K562 (cell line): Measurements from ENCODE around the gene USP7. TPM values are rescaled to one million over a fixed set of nuclear protein-coding genes. Genes with fewer than 3 reads are reported as not detected.

ENCODE experiments used
- ATAC-seq: fragments of 200-7000 bp; cut with Tn5 transposase; 3 replicates; pipeline ENCODE4 v1.9.1; 2020; ENCODE audit warnings: moderate library complexity
- BruUV-seq: library from RNA; stranded (reverse); fragments of 400-500 nt; replicated peaks from 2 replicates; lab custom pipeline; 2021; lab: Mats Ljungman, UMichigan
- CTCF ChIA-PET: fragments of 300-600 bp; formaldehyde crosslinking; extraction: SDS; loops from one replicate; lab custom pipeline; 2021; ENCODE audit warnings: low intra/inter-chr PET ratio; lab: Yijun Ruan, JAX
- POLR2A ChIA-PET: fragments of 300-600, 350-650 bp; sonication (Branson Sonifier 250); formaldehyde crosslinking; extraction: SDS; loops from one replicate; lab custom pipeline; 2021; ENCODE audit warnings: antibody characterized with exemption, inconsistent platforms; lab: Yijun Ruan, JAX
- DNase-seq, 4 experiments: peaks; one replicate each; pipeline versions ENCODE4 v3.0.0 to v3.0.0-alpha.2; 2011 to 2018; ENCODE audit warnings: low spot score in 3 of 4, mixed read lengths in 3 of 4; ENCODE audit errors: extremely low read depth in 1 of 4
- FAIRE-seq: peaks from 2 replicates; lab custom pipeline; 2011; peaks lifted over from hg19 to GRCh38; lab: Jason Lieb, UNC
- H2AFZ ChIP-seq: 2 replicates; pipeline ENCODE4 v1.6.0; 2011; ENCODE audit warnings: low read depth, low read length, control low read depth, inconsistent platforms
- H3K27ac ChIP-seq: fragments of 200-600 bp; 3 replicates; pipeline ENCODE4 v1.8.0; 2011; ENCODE audit warnings: low read depth, mild to moderate bottlenecking, control low read depth, inconsistent platforms, low read length, moderate library complexity, mixed read lengths; ENCODE audit errors: extremely low read depth
- H3K27me3 ChIP-seq, 2 experiments: fragments of 300-600 bp in 1 of 2; 2 replicates in 1 of 2; 3 replicates in 1 of 2; pipeline versions ENCODE4 v1.6.0 to v1.8.0; 2011; ENCODE audit warnings: inconsistent platforms in 2 of 2, low read length in 2 of 2, mild to moderate bottlenecking in 1 of 2, mixed read lengths in 1 of 2, moderate library complexity in 1 of 2; ENCODE audit not compliant: control insufficient read depth in 2 of 2, insufficient read depth in 2 of 2
- H3K36me3 ChIP-seq: fragments of 300-600 bp; 3 replicates; pipeline ENCODE4 v1.8.0; 2011; ENCODE audit warnings: mild to moderate bottlenecking, low read length, inconsistent platforms; ENCODE audit not compliant: control insufficient read depth, insufficient read depth
- H3K4me1 ChIP-seq, 2 experiments: fragments of 200-600 bp in 1 of 2; replicated peaks in 1 of 2; 2 replicates in 1 of 2; 3 replicates in 1 of 2; pipeline versions ENCODE4 v1.5.1 to v1.8.0; 2011; ENCODE audit warnings: inconsistent platforms in 2 of 2, low read length in 2 of 2, mild to moderate bottlenecking in 1 of 2, mixed read lengths in 1 of 2, moderate library complexity in 1 of 2; ENCODE audit not compliant: control insufficient read depth in 2 of 2, insufficient read depth in 2 of 2
- H3K4me2 ChIP-seq: 2 replicates; pipeline ENCODE4 v1.6.1; 2011; ENCODE audit warnings: low read length, control low read depth, inconsistent platforms, mixed read lengths; ENCODE audit not compliant: insufficient read depth
- H3K4me3 ChIP-seq: fragments of 200-600 bp; sonication (generic), shearing (Covaris generic); 2 replicates; pipeline ENCODE4 v1.5.1; 2016; ENCODE audit warnings: control low read depth, inconsistent platforms
- H3K79me2 ChIP-seq: fragments of 200-600 bp; 3 replicates; pipeline ENCODE4 v1.8.0; 2011; ENCODE audit warnings: low read length, inconsistent platforms; ENCODE audit not compliant: control insufficient read depth, insufficient read depth
- H3K9ac ChIP-seq, 2 experiments: 2 replicates each; pipeline versions ENCODE4 v1.6.0 to v1.6.1; 2011; ENCODE audit warnings: low read depth in 2 of 2, low read length in 2 of 2, control low read depth in 1 of 2, inconsistent platforms in 1 of 2, mild to moderate bottlenecking in 1 of 2, mixed read lengths in 1 of 2; ENCODE audit not compliant: insufficient read depth in 1 of 2
- H3K9me1 ChIP-seq: one replicate; pipeline ENCODE4 v1.6.0; 2011; ENCODE audit warnings: inconsistent platforms, mild to moderate bottlenecking, low read length, moderate library complexity; ENCODE audit not compliant: control insufficient read depth, insufficient read depth
- H3K9me3 ChIP-seq: replicated peaks from 2 replicates; pipeline ENCODE4 v1.5.1; 2011; ENCODE audit warnings: low read depth, low read length, inconsistent platforms; ENCODE audit not compliant: control insufficient read depth, insufficient read depth
- H4K20me1 ChIP-seq: replicated peaks from 2 replicates; pipeline ENCODE4 v1.6.1; 2011; ENCODE audit warnings: low read length, inconsistent platforms, mixed read lengths; ENCODE audit not compliant: control insufficient read depth, insufficient read depth
- BCL6 ChIP-seq: fragments of 250-450 bp; sonication (Bioruptor Pico); IDR thresholded peaks from 2 replicates; pipeline ENCODE4 v1.4.0; 2020
- COPS2 ChIP-seq: fragments of 450-650 bp; conservative IDR thresholded peaks from 2 replicates; pipeline ENCODE4 v1.6.1; 2016; ENCODE audit warnings: mild to moderate bottlenecking, moderate library complexity
- FOXJ3 ChIP-seq: sonication (generic); formaldehyde crosslinking; IDR thresholded peaks from 2 replicates; pipeline ENCODE4 v1.4.0; 2020; ENCODE audit warnings: mild to moderate bottlenecking, missing genetic modification reagents
- GABPB2 ChIP-seq: fragments of 250-450 bp; sonication (Bioruptor Pico); conservative IDR thresholded peaks from 2 replicates; pipeline ENCODE4 v1.5.1; 2021; ENCODE audit warnings: mild to moderate bottlenecking
- HDGF ChIP-seq: fragments of 450-650 bp; IDR thresholded peaks from 2 replicates; pipeline ENCODE4 v1.6.1; 2016
- MAFG ChIP-seq: fragments of 450-650 bp; conservative IDR thresholded peaks from 2 replicates; pipeline ENCODE4 v1.6.1; 2016; ENCODE audit warnings: missing genetic modification characterization, missing compliant biosample characterization
- MEF2D ChIP-seq: conservative IDR thresholded peaks from 2 replicates; pipeline ENCODE4 v1.6.1; 2016; ENCODE audit warnings: low read depth, missing genetic modification characterization, missing compliant biosample characterization
- SLC30A9 ChIP-seq: fragments of 250-450 bp; sonication (Bioruptor Pico); IDR thresholded peaks from 2 replicates; pipeline ENCODE4 v1.8.0; 2022; ENCODE audit warnings: mild to moderate bottlenecking, moderate library complexity
- SMARCB1 ChIP-seq: IDR thresholded peaks from 2 replicates; pipeline ENCODE4 v1.6.1; 2011; ENCODE audit warnings: improper control_type of control experiment, low read depth; ENCODE audit not compliant: insufficient read length
- STAT5A ChIP-seq: IDR thresholded peaks from 2 replicates; pipeline ENCODE4 v1.6.1; 2012; ENCODE audit warnings: low read length, inconsistent platforms, borderline replicate concordance
- TRIM24 ChIP-seq, 2 experiments: fragments of 450-650 bp; IDR thresholded peaks; 2 replicates each; pipeline ENCODE4 v1.6.1; 2016
- TRIM28 ChIP-seq: fragments of 450-650 bp; IDR thresholded peaks from 2 replicates; pipeline ENCODE4 v1.6.1; 2017
- ZNF311 ChIP-seq: fragments of 250-450 bp; sonication (Bioruptor Pico); IDR thresholded peaks from 2 replicates; pipeline ENCODE4 v1.4.0; 2020; ENCODE audit warnings: mild to moderate bottlenecking, moderate library complexity
- ZNF57 ChIP-seq: fragments of 450-650 bp; formaldehyde crosslinking; IDR thresholded peaks from 2 replicates; pipeline ENCODE4 v1.4.0; 2020; ENCODE audit warnings: mild to moderate bottlenecking, moderate library complexity
- ZNF76 ChIP-seq: fragments of 250-450 bp; sonication (Bioruptor Pico); IDR thresholded peaks from 2 replicates; pipeline ENCODE4 v1.4.0; 2020; ENCODE audit warnings: mild to moderate bottlenecking, moderate library complexity, borderline replicate concordance
- WGBS: fragments of 100-300 bp; shearing (Covaris generic); methylation state at CpG from one replicate; pipeline ENCODE4 v1.1.6; 2016; ENCODE audit warnings: low coverage, mixed read lengths; ENCODE audit not compliant: insufficient coverage; ENCODE audit errors: missing lambda C conversion rate; 5-methylcytosine and 5-hydroxymethylcytosine counted together
- in situ Hi-C: fragments of 300-500 bp; cut with MboI; formaldehyde crosslinking; loops from 4 replicates; pipeline ENCODE4 v1.15.0; 2018; ENCODE audit warnings: inconsistent platforms, mixed read lengths
- intact Hi-C: fragments of 100-400 bp; cut with micrococcal nuclease; formaldehyde crosslinking; loops from 2 replicates; pipeline ENCODE4 v1.14.2; 2022
- polyA plus RNA-seq, 8 experiments: library from polyadenylated mRNA; depleted of rRNA in 4 of 8; stranded (reverse) in 5 of 8; unstranded in 3 of 8; fragments of >200 nt; fragmentation: Nextera tagmentation in 2 of 8; fragmentation: Illumina TruSeq in 1 of 8; extraction: Ambion mirVana in 2 of 8; extraction: Trizol in 1 of 8; gene quantifications; 2 replicates each; pipeline versions ENCODE4 v1.2.1 to v1.2.3, GENCODE V29; 2011 to 2014; ENCODE audit warnings: inconsistent platforms in 1 of 8, missing spikeins in 1 of 8
- total RNA-seq, 7 experiments: library from RNA; depleted of rRNA in 6 of 7; stranded (reverse); fragments of >200 nt in 6 of 7; fragmentation: Illumina TruSeq in 2 of 7; extraction: Trizol in 2 of 7; gene quantifications; 2 replicates each; pipeline versions ENCODE4 v1.2.1 to v1.2.3, GENCODE V29; 2011 to 2021; ENCODE audit warnings: low replicate concordance in 1 of 7
- TF ChIP-seq, protein P1 (sequence below): fragments of 450-650 bp; IDR thresholded peaks from 2 replicates; pipeline ENCODE4 v1.6.1; 2016
- TF ChIP-seq, protein P2 (sequence below): fragments of 250-450 bp; sonication (Bioruptor Pico); IDR thresholded peaks from 2 replicates; pipeline ENCODE4 v1.8.0; 2022; ENCODE audit warnings: moderate library complexity, mild to moderate bottlenecking, inconsistent platforms
- TF ChIP-seq, protein P3 (sequence below), 2 experiments: fragments of 450-650 bp in 1 of 2; sonication (generic) in 1 of 2; formaldehyde crosslinking; conservative IDR thresholded peaks; 2 replicates each; pipeline versions ENCODE4 v1.4.0 to v1.8.1; 2020 to 2022; ENCODE audit warnings: mild to moderate bottlenecking in 1 of 2, missing genetic modification reagents in 1 of 2
- TF ChIP-seq, protein P4 (sequence below): fragments of 450-650 bp; IDR thresholded peaks from 2 replicates; pipeline ENCODE4 v1.6.1; 2017; ENCODE audit warnings: mild to moderate bottlenecking, moderate library complexity

USP7 gene
- total and polyA plus RNA-seq, 9 of the 15 experiments (the other 6 are each of a cell fraction or from before 2014, with no cell fraction given) = 17.1 to 145 (median 57.9) TPM

DNA sequence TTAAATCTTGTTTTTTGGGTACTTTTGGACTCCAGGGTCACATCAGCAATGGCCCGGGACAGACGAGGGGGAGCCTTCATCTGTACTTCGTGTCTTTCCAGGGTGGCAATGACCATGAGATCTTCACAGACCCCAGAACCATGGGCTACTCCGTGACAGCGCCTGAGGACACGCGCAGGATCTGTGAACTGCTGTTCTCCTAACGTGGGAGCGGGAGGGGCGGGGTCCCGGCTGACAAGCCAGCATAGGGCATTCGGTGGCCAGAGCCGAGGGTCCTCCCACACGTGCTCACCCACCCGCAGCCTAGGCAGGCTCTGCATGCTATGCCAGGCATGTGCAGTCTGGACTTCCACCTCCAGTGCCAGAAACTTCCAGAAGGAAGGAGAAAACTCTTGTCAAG lies 116.1 kb downstream of the USP7 start:
- TF ChIP-seq ZNF311 (CRISPR knock-in tag) = no peak
- TF ChIP-seq, protein P1, sequence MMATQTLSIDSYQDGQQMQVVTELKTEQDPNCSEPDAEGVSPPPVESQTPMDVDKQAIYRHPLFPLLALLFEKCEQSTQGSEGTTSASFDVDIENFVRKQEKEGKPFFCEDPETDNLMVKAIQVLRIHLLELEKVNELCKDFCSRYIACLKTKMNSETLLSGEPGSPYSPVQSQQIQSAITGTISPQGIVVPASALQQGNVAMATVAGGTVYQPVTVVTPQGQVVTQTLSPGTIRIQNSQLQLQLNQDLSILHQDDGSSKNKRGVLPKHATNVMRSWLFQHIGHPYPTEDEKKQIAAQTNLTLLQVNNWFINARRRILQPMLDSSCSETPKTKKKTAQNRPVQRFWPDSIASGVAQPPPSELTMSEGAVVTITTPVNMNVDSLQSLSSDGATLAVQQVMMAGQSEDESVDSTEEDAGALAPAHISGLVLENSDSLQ = no peak
- TF ChIP-seq SLC30A9 = no peak
- TF ChIP-seq HDGF = no peak
- no peak for TF ChIP-seq STAT5A
- TF ChIP-seq ZNF57 (CRISPR knock-in tag) = no peak
- TF ChIP-seq, protein P2, sequence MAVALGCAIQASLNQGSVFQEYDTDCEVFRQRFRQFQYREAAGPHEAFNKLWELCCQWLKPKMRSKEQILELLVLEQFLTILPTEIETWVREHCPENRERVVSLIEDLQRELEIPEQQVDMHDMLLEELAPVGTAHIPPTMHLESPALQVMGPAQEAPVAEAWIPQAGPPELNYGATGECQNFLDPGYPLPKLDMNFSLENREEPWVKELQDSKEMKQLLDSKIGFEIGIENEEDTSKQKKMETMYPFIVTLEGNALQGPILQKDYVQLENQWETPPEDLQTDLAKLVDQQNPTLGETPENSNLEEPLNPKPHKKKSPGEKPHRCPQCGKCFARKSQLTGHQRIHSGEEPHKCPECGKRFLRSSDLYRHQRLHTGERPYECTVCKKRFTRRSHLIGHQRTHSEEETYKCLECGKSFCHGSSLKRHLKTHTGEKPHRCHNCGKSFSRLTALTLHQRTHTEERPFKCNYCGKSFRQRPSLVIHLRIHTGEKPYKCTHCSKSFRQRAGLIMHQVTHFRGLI = no peak
- no peak for TF ChIP-seq MAFG
- no peak for TF ChIP-seq BCL6 (CRISPR knock-in tag)
- no peak for TF ChIP-seq TRIM28
- TF ChIP-seq MEF2D = no peak
- no peak for TF ChIP-seq FOXJ3 (CRISPR knock-in tag)
- TF ChIP-seq SMARCB1 = no peak
- no peak for TF ChIP-seq GABPB2 (CRISPR knock-in tag)
- TF ChIP-seq, protein P3, sequence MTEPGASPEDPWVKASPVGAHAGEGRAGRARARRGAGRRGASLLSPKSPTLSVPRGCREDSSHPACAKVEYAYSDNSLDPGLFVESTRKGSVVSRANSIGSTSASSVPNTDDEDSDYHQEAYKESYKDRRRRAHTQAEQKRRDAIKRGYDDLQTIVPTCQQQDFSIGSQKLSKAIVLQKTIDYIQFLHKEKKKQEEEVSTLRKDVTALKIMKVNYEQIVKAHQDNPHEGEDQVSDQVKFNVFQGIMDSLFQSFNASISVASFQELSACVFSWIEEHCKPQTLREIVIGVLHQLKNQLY (CRISPR knock-in tag; conservative IDR thresholded peaks at IDR 0.05) = no peak
- TF ChIP-seq TRIM24 (IDR thresholded peaks at IDR 0.05) = no peak
- TF ChIP-seq COPS2 = no peak
- TF ChIP-seq, protein P4, sequence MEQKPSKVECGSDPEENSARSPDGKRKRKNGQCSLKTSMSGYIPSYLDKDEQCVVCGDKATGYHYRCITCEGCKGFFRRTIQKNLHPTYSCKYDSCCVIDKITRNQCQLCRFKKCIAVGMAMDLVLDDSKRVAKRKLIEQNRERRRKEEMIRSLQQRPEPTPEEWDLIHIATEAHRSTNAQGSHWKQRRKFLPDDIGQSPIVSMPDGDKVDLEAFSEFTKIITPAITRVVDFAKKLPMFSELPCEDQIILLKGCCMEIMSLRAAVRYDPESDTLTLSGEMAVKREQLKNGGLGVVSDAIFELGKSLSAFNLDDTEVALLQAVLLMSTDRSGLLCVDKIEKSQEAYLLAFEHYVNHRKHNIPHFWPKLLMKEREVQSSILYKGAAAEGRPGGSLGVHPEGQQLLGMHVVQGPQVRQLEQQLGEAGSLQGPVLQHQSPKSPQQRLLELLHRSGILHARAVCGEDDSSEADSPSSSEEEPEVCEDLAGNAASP = no peak
- TF ChIP-seq ZNF76 (CRISPR knock-in tag) = no peak
- H3K27ac ChIP-seq = no peak overlapping the region
- H3K27me3 ChIP-seq = no peaks in the 10 kb centered on the region
- no TSS peak for BruUV-seq
- WGBS = 90% methylated on average over 14 of the region's 15 CpGs
- H3K4me3 ChIP-seq = no peak overlapping the region
- H4K20me1 ChIP-seq = no peaks in the 10 kb centered on the region
- FAIRE-seq (no peak), ATAC-seq (no peak), DNase-seq (no peak)
- H3K36me3 ChIP-seq = peaks cover 66% of the 10 kb centered on the region; the same call in 2 of the 3 replicates
- ChIA-PET POLR2A (no interaction called here), CTCF (no interaction called here)
- H3K9me1 ChIP-seq = no peaks in the 10 kb centered on the region
- intact Hi-C loops = no loop called here
- in situ Hi-C loops = no loop called here
- H3K4me2 ChIP-seq = no peak overlapping the region
- H3K9ac ChIP-seq = no peak overlapping the region; a peak in 1 of 4 replicates
- H3K79me2 ChIP-seq = peaks cover 2% of the 10 kb centered on the region; the same call in 1 of the 3 replicates
- no peaks in the 10 kb centered on the region for H3K9me3 ChIP-seq
- peaks cover 0 to 4% of the 10 kb centered on the region in 2 experiments; a peak in 1 of 5 replicates for H3K4me1 ChIP-seq
- H2AFZ ChIP-seq = no peak overlapping the region
